Lower leg skin (tissue), 3 donors: ENCODE measurements around the gene PLCG1.

Experiments
- POLR2A ChIP-seq, 2 donors: fragments of 450-650 bp; IDR thresholded peaks; one replicate each; pipeline ENCODE4 v1.6.1; 2016 to 2017; ENCODE audit warnings: antibody characterized with exemption in 2 of 2, mild to moderate bottlenecking in 1 of 2, moderate library complexity in 1 of 2
- TF ChIP-seq, protein P1 (sequence below), 3 donors: fragments of 450-650 bp; IDR thresholded peaks; one replicate each; pipeline ENCODE4 v1.5.1; 2016; ENCODE audit warnings: antibody characterized with exemption in 3 of 3, mild to moderate bottlenecking in 3 of 3, moderate library complexity in 2 of 3

DNA sequence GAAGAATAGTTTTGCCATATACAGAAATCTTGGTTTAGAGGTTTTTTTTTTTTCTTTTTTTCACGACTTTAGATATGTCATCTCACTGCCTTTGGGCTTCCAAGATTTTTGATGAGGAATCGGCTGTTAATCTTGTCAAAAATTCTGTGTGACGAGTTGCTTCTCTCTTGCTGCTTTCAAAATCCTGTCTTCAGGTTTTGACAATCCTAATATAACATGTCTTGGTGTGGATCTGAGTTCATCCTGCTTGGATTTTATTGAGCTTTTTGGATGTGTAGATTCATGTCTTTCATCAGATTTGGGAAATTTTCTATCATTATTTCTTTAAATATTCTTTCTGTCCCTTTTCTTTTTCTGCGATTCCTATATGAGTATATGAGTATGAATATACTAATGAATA, 61.1 kb downstream of the PLCG1 start:
- TF ChIP-seq, protein P1, sequence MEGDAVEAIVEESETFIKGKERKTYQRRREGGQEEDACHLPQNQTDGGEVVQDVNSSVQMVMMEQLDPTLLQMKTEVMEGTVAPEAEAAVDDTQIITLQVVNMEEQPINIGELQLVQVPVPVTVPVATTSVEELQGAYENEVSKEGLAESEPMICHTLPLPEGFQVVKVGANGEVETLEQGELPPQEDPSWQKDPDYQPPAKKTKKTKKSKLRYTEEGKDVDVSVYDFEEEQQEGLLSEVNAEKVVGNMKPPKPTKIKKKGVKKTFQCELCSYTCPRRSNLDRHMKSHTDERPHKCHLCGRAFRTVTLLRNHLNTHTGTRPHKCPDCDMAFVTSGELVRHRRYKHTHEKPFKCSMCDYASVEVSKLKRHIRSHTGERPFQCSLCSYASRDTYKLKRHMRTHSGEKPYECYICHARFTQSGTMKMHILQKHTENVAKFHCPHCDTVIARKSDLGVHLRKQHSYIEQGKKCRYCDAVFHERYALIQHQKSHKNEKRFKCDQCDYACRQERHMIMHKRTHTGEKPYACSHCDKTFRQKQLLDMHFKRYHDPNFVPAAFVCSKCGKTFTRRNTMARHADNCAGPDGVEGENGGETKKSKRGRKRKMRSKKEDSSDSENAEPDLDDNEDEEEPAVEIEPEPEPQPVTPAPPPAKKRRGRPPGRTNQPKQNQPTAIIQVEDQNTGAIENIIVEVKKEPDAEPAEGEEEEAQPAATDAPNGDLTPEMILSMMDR (IDR thresholded peaks at IDR 0.05) = no peak
- TF ChIP-seq POLR2A (IDR thresholded peaks at IDR 0.05) = no peak
